GM12878 (cell line): ENCODE results near the gene COTL1. TPM values are rescaled to one million over a fixed set of nuclear protein-coding genes. Genes with fewer than 3 reads are reported as not detected.

Experiments
- E4F1 ChIP-seq: fragments of 450-650 bp; IDR thresholded peaks from 2 replicates; pipeline ENCODE4 v1.6.1; 2018; ENCODE audit warnings: borderline replicate concordance, mild to moderate bottlenecking; ENCODE audit not compliant: partially characterized antibody
- FOXM1 ChIP-seq: IDR thresholded peaks from 2 replicates; pipeline ENCODE4 v1.6.1; 2012; ENCODE audit warnings: low read depth, mild to moderate bottlenecking, inconsistent platforms, low read length, moderate library complexity
- GATAD2B ChIP-seq: fragments of 450-650 bp; conservative IDR thresholded peaks from 2 replicates; pipeline ENCODE4 v1.6.1; 2017; ENCODE audit warnings: low read depth, mild to moderate bottlenecking, moderate library complexity
- HDAC2 ChIP-seq: fragments of 200-600 bp; sonication (generic); IDR thresholded peaks from 2 replicates; pipeline ENCODE4 v1.6.1; 2017
- HDAC6 ChIP-seq: fragments of 200-600 bp; sonication (generic); IDR thresholded peaks from one replicate; pipeline ENCODE4 v1.8.0; 2017; ENCODE audit warnings: antibody characterized with exemption; ENCODE audit not compliant: unreplicated experiment
- IKZF1 ChIP-seq: fragments of 450-650 bp; conservative IDR thresholded peaks from 2 replicates; pipeline ENCODE4 v1.6.1; 2017; ENCODE audit warnings: antibody characterized with exemption, mild to moderate bottlenecking
- MEF2A ChIP-seq: IDR thresholded peaks from 2 replicates; pipeline ENCODE4 v1.6.1; 2011; ENCODE audit warnings: low read depth, mild to moderate bottlenecking, low read length, moderate library complexity; ENCODE audit not compliant: insufficient read depth
- MTA2 ChIP-seq: fragments of 450-650 bp; IDR thresholded peaks from 2 replicates; pipeline ENCODE4 v1.6.1; 2016; ENCODE audit warnings: low read depth, mild to moderate bottlenecking, moderate library complexity
- NBN ChIP-seq: fragments of 450-650 bp; IDR thresholded peaks from 2 replicates; pipeline ENCODE4 v1.6.1; 2016
- NFXL1 ChIP-seq: fragments of 450-650 bp; IDR thresholded peaks from 2 replicates; pipeline ENCODE4 v1.6.1; 2017; ENCODE audit warnings: antibody characterized with exemption, mild to moderate bottlenecking, borderline replicate concordance
- NFYB ChIP-seq: IDR thresholded peaks from 2 replicates; pipeline ENCODE4 v1.6.1; 2011; ENCODE audit warnings: low read depth, mild to moderate bottlenecking, low read length, improper control_type of control experiment, moderate library complexity; ENCODE audit not compliant: insufficient read depth
- NKRF ChIP-seq: fragments of 450-650 bp; conservative IDR thresholded peaks from 2 replicates; pipeline ENCODE4 v1.6.1; 2017; ENCODE audit warnings: mild to moderate bottlenecking, moderate library complexity
- PAX5 ChIP-seq: IDR thresholded peaks from 2 replicates; pipeline ENCODE4 v1.6.1; 2011; ENCODE audit warnings: low read depth, low read length, borderline replicate concordance
- POLR2AphosphoS2 ChIP-seq: IDR thresholded peaks from 2 replicates; pipeline ENCODE4 v1.6.1; 2011; ENCODE audit warnings: low read depth, mild to moderate bottlenecking, low read length, improper control_type of control experiment, moderate library complexity
- RAD51 ChIP-seq: fragments of 450-650 bp; IDR thresholded peaks from 2 replicates; pipeline ENCODE4 v1.6.1; 2016; ENCODE audit warnings: moderate library complexity, mild to moderate bottlenecking, inconsistent platforms
- RB1 ChIP-seq: fragments of 450-650 bp; formaldehyde crosslinking; IDR thresholded peaks from 2 replicates; pipeline ENCODE4 v1.6.1; 2017; ENCODE audit warnings: mild to moderate bottlenecking, borderline replicate concordance
- SIN3A ChIP-seq: IDR thresholded peaks from 2 replicates; pipeline ENCODE4 v1.6.1; 2012; ENCODE audit warnings: low read depth, low read length, improper control_type of control experiment
- SMARCA5 ChIP-seq: fragments of 450-650 bp; IDR thresholded peaks from 2 replicates; pipeline ENCODE4 v1.6.1; 2017; ENCODE audit warnings: mild to moderate bottlenecking
- SMC3 ChIP-seq: IDR thresholded peaks from 2 replicates; pipeline ENCODE4 v1.6.1; 2011; ENCODE audit warnings: low read length, improper control_type of control experiment, borderline replicate concordance
- TBL1XR1 ChIP-seq: IDR thresholded peaks from 2 replicates; pipeline ENCODE4 v1.6.1; 2012; ENCODE audit warnings: low read depth, low read length, improper control_type of control experiment
- TCF12 ChIP-seq: IDR thresholded peaks from 2 replicates; pipeline ENCODE4 v1.6.1; 2011; ENCODE audit warnings: low read depth, mild to moderate bottlenecking, low read length
- TCF3 ChIP-seq: IDR thresholded peaks from 2 replicates; pipeline ENCODE4 v1.6.1; 2012; ENCODE audit warnings: low read depth, mild to moderate bottlenecking, low read length, borderline replicate concordance; ENCODE audit not compliant: insufficient read depth
- ZNF687 ChIP-seq: fragments of 450-650 bp; IDR thresholded peaks from 2 replicates; pipeline ENCODE4 v1.6.1; 2017; ENCODE audit warnings: mild to moderate bottlenecking, moderate library complexity
- polyA plus RNA-seq, 11 experiments: library from polyadenylated mRNA; depleted of rRNA in 4 of 11; unstranded in 6 of 11; stranded (reverse) in 5 of 11; fragments of >200 nt; fragmentation: Nextera tagmentation in 4 of 11; fragmentation: Illumina TruSeq in 1 of 11; extraction: Ambion mirVana in 4 of 11; extraction: Trizol in 1 of 11; gene quantifications; 1 replicate in 1 of 11; 2 replicates in 10 of 11; pipeline versions ENCODE4 v1.2.1 to v1.2.3, GENCODE V29; 2011 to 2016; ENCODE audit warnings: inconsistent platforms in 2 of 11, missing spikeins in 2 of 11, low read depth in 1 of 11
- total RNA-seq, 4 experiments: library from RNA; depleted of rRNA in 3 of 4; stranded (reverse); fragments of >200 nt in 3 of 4; fragmentation: Illumina TruSeq in 1 of 4; extraction: Trizol in 1 of 4; gene quantifications; 2 replicates each; pipeline versions ENCODE4 v1.2.1 to v1.2.3, GENCODE V29; 2013 to 2021

The COTL1 gene
- total and polyA plus RNA-seq, 10 of the 15 experiments (the other 5 are each of a cell fraction or from before 2014, with no cell fraction given) = 140 to 894 (median 330) TPM

GRCh38 chr16:84617791-84618580 lies at the start of gene COTL1 (continued):
- TF ChIP-seq E4F1 (no peak), HDAC2 (no peak), POLR2AphosphoS2 (peak; percentile 86; the same call in 1 of the 2 replicates), TCF12 (no peak), ZNF687 (peak; percentile 79), NFYB (peak; percentile 96), PAX5 (peak; percentile 31; the same call in 1 of the 2 replicates), HDAC6 (peak; percentile 90), TBL1XR1 (0 out of 2 replicates have a peak, but pooled peaks have one; percentile 8), SMC3 (peak; percentile 16; the same call in 1 of the 2 replicates), NBN (no peak), NKRF (peak; percentile 84), SIN3A (no peak), IKZF1 (peak; percentile 73), RB1 (peak; percentile 88; the same call in 1 of the 2 replicates), NFXL1 (peak; percentile 99), TCF3 (peak; percentile 72; the same call in 1 of the 2 replicates), RAD51 (no peak), MTA2 (peak; percentile 31; the same call in 1 of the 2 replicates), MEF2A (0 out of 2 replicates have a peak, but pooled peaks have one; percentile 10), GATAD2B (peak; percentile 91; the same call in 1 of the 2 replicates), FOXM1 (no peak), SMARCA5 (peak; percentile 85; the same call in 1 of the 2 replicates)
